ENCODE measurements around the gene TCF4. TPM values are rescaled to one million over a fixed set of nuclear protein-coding genes. Genes with fewer than 3 reads are reported as not detected.

Gene TCF4
- total and polyA plus RNA-seq, 2 donors (not counting 1 experiment from before 2014, with no cell fraction given), result 68.5 to 353 TPM

DNA sequence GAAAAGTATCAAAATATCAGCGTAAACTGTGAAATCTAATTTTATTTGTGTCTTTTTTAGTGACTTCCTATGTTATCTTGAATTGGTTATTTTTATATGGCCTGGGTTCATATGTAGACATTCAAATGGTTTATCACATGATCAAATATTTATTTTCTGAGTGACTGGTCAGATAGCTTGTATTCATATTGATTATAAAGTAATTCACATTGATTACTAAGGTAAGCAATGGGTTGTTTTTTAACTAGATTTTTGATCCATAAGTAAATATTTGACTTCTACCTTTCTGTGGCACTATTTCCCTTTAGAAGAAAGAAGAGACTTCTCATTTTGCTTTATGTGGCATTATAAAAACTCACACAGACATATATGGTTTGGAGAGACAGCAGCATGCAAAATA, 260.5 kb downstream of the TCF4 start:
- H3K4me3 ChIP-seq (ENCODE audit: control extremely low read depth in 1 of 5, extremely low read depth in 1 of 5, insufficient read depth in 1 of 5, low read depth in 2 of 5, low read length in 4 of 5), result no peak overlapping the region
- Mint-ChIP-seq H3K27ac (peak overlapping the region; percentile 79), H3K9me3 (ENCODE audit: insufficient read depth) (no peaks in the 10 kb centered on the region), H3K4me1 (peaks cover 65% of the 10 kb centered on the region), H3K27me3 (no peaks in the 10 kb centered on the region), H3K4me3 (peak overlapping the region; percentile 40)
- no peak overlapping the region for H3K27ac ChIP-seq (ENCODE audit: low read length in 2 of 2)
- ChIA-PET POLR2A (no interaction called here), CTCF (interaction anchor here (1.5 to 2.0 kb wide), 3 partner anchors 59 to 534 kb away, joined by 3 to 6 read pairs (median 3); no protein-coding TSS in a partner anchor)
- no CpG with 5 or more reads among the region's 1 CpG for WGBS (ENCODE audit: insufficient coverage)
- H3K4me2 ChIP-seq (replicated peaks; ENCODE audit: low read depth, low read length, poor library complexity, severe bottlenecking), result peak overlapping the region; percentile 43
- no peak overlapping the region for H2AFZ ChIP-seq (ENCODE audit: insufficient read depth, low read depth, low read length, poor library complexity, severe bottlenecking)
- H3K27me3 ChIP-seq (replicated peaks in 1 of 4; ENCODE audit: control extremely low read depth in 1 of 4, control insufficient read depth in 3 of 4, insufficient read depth in 4 of 4, low read length in 3 of 4), result no peaks in the 10 kb centered on the region
- no peaks in the 10 kb centered on the region for H3K36me3 ChIP-seq (replicated peaks in 1 of 2; ENCODE audit: control extremely low read depth in 1 of 2, control insufficient read depth in 1 of 2, extremely low read depth in 1 of 2, insufficient read depth in 2 of 2, low read length in 1 of 2)
- H3K9ac ChIP-seq (ENCODE audit: low read length), result no peak overlapping the region
- no peak for DNase-seq
- H3K4me1 ChIP-seq (ENCODE audit: control insufficient read depth in 2 of 2, insufficient read depth in 2 of 2, low read length in 2 of 2), result peaks cover 44 to 57% of the 10 kb centered on the region in 2 donors
- no peaks in the 10 kb centered on the region for H3K9me3 ChIP-seq (ENCODE audit: control extremely low read depth in 1 of 3, control insufficient read depth in 2 of 3, insufficient read depth in 1 of 3, low read length in 2 of 3)
- no peak for ATAC-seq (ENCODE audit: low read depth)
- intact Hi-C loops (cut with micrococcal nuclease), result loop anchor here (10.0 kb wide), 2 partner anchors 447 to 927 kb away; no protein-coding TSS in a partner anchor
- H3K79me2 ChIP-seq (ENCODE audit: control insufficient read depth, insufficient read depth, low read length), result peaks cover 32% of the 10 kb centered on the region
- no peaks in the 10 kb centered on the region for H4K20me1 ChIP-seq (ENCODE audit: control insufficient read depth, insufficient read depth, low read length, poor library complexity, severe bottlenecking)
- no peak for TF ChIP-seq EZH2 (IDR thresholded peaks at IDR 0.05; ENCODE audit: borderline replicate concordance, insufficient read depth, low read depth, low read length, poor library complexity, severe bottlenecking)

DNA sequence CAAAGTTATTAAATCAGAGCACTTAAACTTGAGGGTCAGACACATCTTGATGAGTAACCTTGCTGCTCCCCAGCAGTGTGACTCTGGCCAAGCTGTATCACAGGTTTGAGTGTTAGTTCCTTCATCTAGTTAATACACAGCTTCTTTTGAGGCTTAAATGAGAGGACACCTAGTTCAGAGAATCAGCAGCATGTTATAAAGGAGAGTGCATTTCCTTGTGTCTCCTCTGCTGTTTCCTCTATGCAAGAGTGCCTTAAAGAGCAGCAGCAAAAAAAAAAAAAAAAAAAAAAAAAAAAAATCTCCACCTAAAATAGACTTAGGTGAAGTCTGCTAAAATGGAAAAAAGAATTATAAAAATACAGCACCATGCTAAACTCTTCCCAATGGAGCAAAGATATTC, 261.9 kb downstream of the TCF4 start:
- H3K36me3 ChIP-seq (replicated peaks in 1 of 2; ENCODE audit: control extremely low read depth in 1 of 2, control insufficient read depth in 1 of 2, extremely low read depth in 1 of 2, insufficient read depth in 2 of 2, low read length in 1 of 2), result no peaks in the 10 kb centered on the region
- H3K27ac ChIP-seq (ENCODE audit: low read length in 2 of 2), result peak overlapping the region in 1 of 2 donors; percentile 47
- peaks cover 45% of the 10 kb centered on the region for H3K79me2 ChIP-seq (ENCODE audit: control insufficient read depth, insufficient read depth, low read length)
- peaks cover 44 to 57% of the 10 kb centered on the region in 2 donors for H3K4me1 ChIP-seq (ENCODE audit: control insufficient read depth in 2 of 2, insufficient read depth in 2 of 2, low read length in 2 of 2)
- ChIA-PET CTCF (interaction anchor here (0.7 to 2.6 kb wide), 5 partner anchors 13 to 92 kb away, joined by 3 to 9 read pairs (median 3); no protein-coding TSS in a partner anchor), POLR2A (no interaction called here)
- no peak overlapping the region for H3K9ac ChIP-seq (ENCODE audit: low read length)
- Mint-ChIP-seq H3K4me3 (no peak overlapping the region), H3K4me1 (peaks cover 61% of the 10 kb centered on the region), H3K27me3 (no peaks in the 10 kb centered on the region), H3K27ac (no peak overlapping the region), H3K9me3 (ENCODE audit: insufficient read depth) (no peaks in the 10 kb centered on the region)
- DNase-seq, result no peak
- H4K20me1 ChIP-seq (ENCODE audit: control insufficient read depth, insufficient read depth, low read length, poor library complexity, severe bottlenecking), result no peaks in the 10 kb centered on the region
- intact Hi-C loops (cut with micrococcal nuclease), result loop anchor here (1.0 to 10.0 kb wide), 3 partner anchors 76 to 929 kb away; no protein-coding TSS in a partner anchor
- no peaks in the 10 kb centered on the region for H3K27me3 ChIP-seq (replicated peaks in 1 of 4; ENCODE audit: control extremely low read depth in 1 of 4, control insufficient read depth in 3 of 4, insufficient read depth in 4 of 4, low read length in 3 of 4)
- H3K9me3 ChIP-seq (ENCODE audit: control extremely low read depth in 1 of 3, control insufficient read depth in 2 of 3, insufficient read depth in 1 of 3, low read length in 2 of 3), result no peaks in the 10 kb centered on the region
- ATAC-seq (ENCODE audit: low read depth), result no peak
- no peak overlapping the region for H3K4me3 ChIP-seq (ENCODE audit: control extremely low read depth in 1 of 5, extremely low read depth in 1 of 5, insufficient read depth in 1 of 5, low read depth in 2 of 5, low read length in 4 of 5)
- H3K4me2 ChIP-seq (replicated peaks; ENCODE audit: low read depth, low read length, poor library complexity, severe bottlenecking), result peak overlapping the region; percentile 30
- no peak for TF ChIP-seq EZH2 (IDR thresholded peaks at IDR 0.05; ENCODE audit: borderline replicate concordance, insufficient read depth, low read depth, low read length, poor library complexity, severe bottlenecking)
- TF ChIP-seq CTCF (IDR thresholded peaks at IDR 0.05), result no peak
- H2AFZ ChIP-seq (ENCODE audit: insufficient read depth, low read depth, low read length, poor library complexity, severe bottlenecking), result no peak overlapping the region

All from B cell (primary cell).